Measurements from ENCODE around the gene C11orf21.

C11orf21 gene

GRCh38 chr11:2328656-2329354 is 27.1 kb upstream of the C11orf21 start:
- H3K36me3 ChIP-seq (ENCODE audit: control insufficient read depth, insufficient read depth, low read length): no peaks in the 10 kb centered on the region
- no peaks in the 10 kb centered on the region for H3K9me3 ChIP-seq (ENCODE audit: control insufficient read depth, low read length)
- no peaks in the 10 kb centered on the region for H3K79me2 ChIP-seq
- H3K4me2 ChIP-seq (ENCODE audit: low read length): no peak overlapping the region
- H3K4me3 ChIP-seq (ENCODE audit: low read depth, low read length): no peak overlapping the region
- no peak overlapping the region for H3K27ac ChIP-seq
- no peaks in the 10 kb centered on the region for H3K27me3 ChIP-seq (ENCODE audit: control insufficient read depth, insufficient read depth, low read length)
- TF ChIP-seq, protein P1, sequence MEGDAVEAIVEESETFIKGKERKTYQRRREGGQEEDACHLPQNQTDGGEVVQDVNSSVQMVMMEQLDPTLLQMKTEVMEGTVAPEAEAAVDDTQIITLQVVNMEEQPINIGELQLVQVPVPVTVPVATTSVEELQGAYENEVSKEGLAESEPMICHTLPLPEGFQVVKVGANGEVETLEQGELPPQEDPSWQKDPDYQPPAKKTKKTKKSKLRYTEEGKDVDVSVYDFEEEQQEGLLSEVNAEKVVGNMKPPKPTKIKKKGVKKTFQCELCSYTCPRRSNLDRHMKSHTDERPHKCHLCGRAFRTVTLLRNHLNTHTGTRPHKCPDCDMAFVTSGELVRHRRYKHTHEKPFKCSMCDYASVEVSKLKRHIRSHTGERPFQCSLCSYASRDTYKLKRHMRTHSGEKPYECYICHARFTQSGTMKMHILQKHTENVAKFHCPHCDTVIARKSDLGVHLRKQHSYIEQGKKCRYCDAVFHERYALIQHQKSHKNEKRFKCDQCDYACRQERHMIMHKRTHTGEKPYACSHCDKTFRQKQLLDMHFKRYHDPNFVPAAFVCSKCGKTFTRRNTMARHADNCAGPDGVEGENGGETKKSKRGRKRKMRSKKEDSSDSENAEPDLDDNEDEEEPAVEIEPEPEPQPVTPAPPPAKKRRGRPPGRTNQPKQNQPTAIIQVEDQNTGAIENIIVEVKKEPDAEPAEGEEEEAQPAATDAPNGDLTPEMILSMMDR (IDR thresholded peaks at IDR 0.05): no peak
- no peak overlapping the region for H2AFZ ChIP-seq
- H3K4me1 ChIP-seq: no peaks in the 10 kb centered on the region
- no peak overlapping the region for H3K9ac ChIP-seq

DNA sequence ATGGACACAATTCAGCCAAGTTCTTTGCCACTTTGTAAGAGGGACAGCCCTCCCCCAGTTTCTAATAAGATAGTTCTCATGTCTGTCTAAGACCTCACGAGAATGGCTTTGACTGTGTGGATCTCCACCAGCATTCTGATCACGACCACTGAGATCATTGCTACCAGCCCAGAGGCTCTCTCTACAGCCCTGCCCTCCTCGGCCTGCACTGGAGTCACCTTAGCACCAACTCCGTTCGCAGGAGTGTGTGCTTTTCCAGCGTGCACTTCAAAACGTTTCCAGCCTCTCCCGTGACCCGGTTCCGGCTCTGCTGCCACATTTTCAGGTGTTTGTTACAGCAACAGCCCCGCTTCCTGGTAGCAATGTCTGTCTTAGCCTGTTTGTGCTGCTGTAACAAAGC is 26.3 kb upstream of the C11orf21 start:
- Histone ChIP-seq H3K27ac (no peak overlapping the region), H3K4me1 (no peaks in the 10 kb centered on the region), H3K9ac (no peak overlapping the region), H3K4me2 (ENCODE audit: low read length) (no peak overlapping the region), H3K4me3 (ENCODE audit: low read depth, low read length) (no peak overlapping the region), H3K9me3 (ENCODE audit: control insufficient read depth, low read length) (no peaks in the 10 kb centered on the region), H3K27me3 (ENCODE audit: control insufficient read depth, insufficient read depth, low read length) (no peaks in the 10 kb centered on the region), H2AFZ (no peak overlapping the region), H3K79me2 (no peaks in the 10 kb centered on the region), H3K36me3 (ENCODE audit: control insufficient read depth, insufficient read depth, low read length) (no peaks in the 10 kb centered on the region)
- TF ChIP-seq, protein P1 (IDR thresholded peaks at IDR 0.05): no peak

DNA sequence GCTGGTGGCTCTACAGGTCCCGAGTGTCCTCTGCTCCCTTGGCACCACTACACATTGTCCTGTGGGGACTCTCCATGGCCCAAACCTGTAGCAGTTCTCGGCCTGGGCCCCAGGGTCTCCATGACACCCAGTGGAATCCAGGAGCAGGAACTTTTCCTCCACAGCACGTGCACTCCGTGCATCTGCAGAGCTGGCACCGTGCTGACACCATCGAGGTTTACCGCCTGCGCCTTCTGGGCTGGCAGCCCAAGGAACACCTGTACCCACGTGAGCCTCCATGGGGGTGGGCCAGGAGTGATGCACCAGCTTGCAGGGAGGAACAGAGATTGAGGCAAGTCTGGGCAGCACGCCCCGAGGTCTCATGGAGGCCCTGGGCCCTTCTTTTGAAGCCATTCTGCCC is 25.3 kb upstream of the C11orf21 start:
- no peaks in the 10 kb centered on the region for H3K36me3 ChIP-seq (ENCODE audit: control insufficient read depth, insufficient read depth, low read length)
- H3K79me2 ChIP-seq: no peaks in the 10 kb centered on the region
- no peak overlapping the region for H3K27ac ChIP-seq
- no peaks in the 10 kb centered on the region for H3K9me3 ChIP-seq (ENCODE audit: control insufficient read depth, low read length)
- no peak overlapping the region for H2AFZ ChIP-seq
- H3K4me3 ChIP-seq (ENCODE audit: low read depth, low read length): no peak overlapping the region
- H3K4me2 ChIP-seq (ENCODE audit: low read length): no peak overlapping the region
- TF ChIP-seq, protein P1 (IDR thresholded peaks at IDR 0.05): no peak
- H3K9ac ChIP-seq: no peak overlapping the region
- no peaks in the 10 kb centered on the region for H3K27me3 ChIP-seq (ENCODE audit: control insufficient read depth, insufficient read depth, low read length)
- no peaks in the 10 kb centered on the region for H3K4me1 ChIP-seq

- H3K27me3 ChIP-seq (ENCODE audit: control insufficient read depth, insufficient read depth, low read length): no peaks in the 10 kb centered on the region
- H3K79me2 ChIP-seq: no peaks in the 10 kb centered on the region
- no peaks in the 10 kb centered on the region for H3K9me3 ChIP-seq (ENCODE audit: control insufficient read depth, low read length)
- H2AFZ ChIP-seq: no peak overlapping the region
- no peak overlapping the region for H3K4me2 ChIP-seq (ENCODE audit: low read length)
- no peak overlapping the region for H3K4me3 ChIP-seq (ENCODE audit: low read depth, low read length)
- no peak overlapping the region for H3K9ac ChIP-seq
- H3K27ac ChIP-seq: no peak overlapping the region
- TF ChIP-seq, protein P1 (IDR thresholded peaks at IDR 0.05): no peak
- H3K36me3 ChIP-seq (ENCODE audit: control insufficient read depth, insufficient read depth, low read length): no peaks in the 10 kb centered on the region
- H3K4me1 ChIP-seq: no peaks in the 10 kb centered on the region
These were observed 24.0 kb upstream of the C11orf21 start for GRCh38 chr11:2325719-2326118.

DNA sequence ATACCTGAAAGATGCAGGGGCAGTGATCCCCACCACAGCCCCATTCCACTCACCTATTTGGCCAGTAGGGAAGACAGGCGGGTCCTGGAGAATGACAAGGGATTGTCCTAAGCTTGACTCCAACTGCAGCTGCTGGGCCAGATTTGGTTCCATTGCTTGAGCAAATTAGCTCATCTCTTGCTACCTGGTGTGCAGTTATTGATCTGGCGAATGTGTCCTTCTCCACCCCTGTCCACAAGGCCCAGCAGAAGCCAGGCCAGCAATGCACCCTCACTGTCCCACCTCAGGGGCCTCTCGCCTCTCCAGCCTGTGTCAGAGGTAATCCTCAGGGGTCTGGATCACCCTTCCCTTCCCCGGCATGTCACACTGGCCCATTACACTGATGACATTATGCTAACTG is 23.4 kb upstream of the C11orf21 start:
- H3K36me3 ChIP-seq (ENCODE audit: control insufficient read depth, insufficient read depth, low read length): no peaks in the 10 kb centered on the region
- no peak overlapping the region for H3K27ac ChIP-seq

More for the DNA sequence above, 23.4 kb upstream of the C11orf21 start:
- Histone ChIP-seq H3K9me3 (ENCODE audit: control insufficient read depth, low read length) (no peaks in the 10 kb centered on the region), H3K27me3 (ENCODE audit: control insufficient read depth, insufficient read depth, low read length) (no peaks in the 10 kb centered on the region), H3K9ac (no peak overlapping the region), H3K79me2 (no peaks in the 10 kb centered on the region), H3K4me2 (ENCODE audit: low read length) (no peak overlapping the region), H2AFZ (no peak overlapping the region), H3K4me1 (no peaks in the 10 kb centered on the region), H3K4me3 (ENCODE audit: low read depth, low read length) (no peak overlapping the region)
- TF ChIP-seq, protein P1 (IDR thresholded peaks at IDR 0.05): no peak
